Measurements from ENCODE around the gene SDHC.

GRCh38 chr1:161324020-161324419 lies 9.8 kb downstream of the SDHC start:
- TF ChIP-seq EZH2 (IDR thresholded peaks at IDR 0.05; ENCODE audit: insufficient read depth, poor library complexity, severe bottlenecking) (no peak), EZH2phosphoT487 (IDR thresholded peaks at IDR 0.05; ENCODE audit: insufficient read depth, low read depth) (no peak)

Measured in GM23248 (cell line).